Measurements from ENCODE around the gene GSC2. TPM values are rescaled to one million over a fixed set of nuclear protein-coding genes. Genes with fewer than 3 reads are reported as not detected.

Gene GSC2
- total RNA-seq, 2 experiments from 2014 or later = not detected

GRCh38 chr22:19130959-19131684, 19.0 kb downstream of the GSC2 start, which contains the start of gene TSSK2:
Gene TSSK2, plus strand, starts transcription at chr22:19131308. Its CDS starts 92 bp downstream, at chr22:19131400.
- ATAC-seq (ENCODE audit: poor library complexity) (no peak), DNase-seq (no peak)
- H3K4me3 ChIP-seq (ENCODE audit: low read length) = no peak within 1 kb of the TSS
- H3K36me3 ChIP-seq (ENCODE audit: insufficient read depth, low read length) = peaks cover 30% of the 10 kb centered on the region
- Mint-ChIP-seq H3K4me1 (ENCODE audit: low read depth) (no peaks in the 10 kb centered on the region), H3K4me3 (no peak within 1 kb of the TSS), H3K27ac (no peak within 1 kb of the TSS), H3K36me3 (ENCODE audit: low read depth) (peaks cover 42% of the 10 kb centered on the region), H3K27me3 (no peaks in the 10 kb centered on the region), H3K9me3 (no peaks in the 10 kb centered on the region)
- POLR2A ChIA-PET = no interaction called here
- intact Hi-C loops (cut with DNase I, micrococcal nuclease) = no loop called here
- H3K9me3 ChIP-seq (ENCODE audit: control insufficient read depth in 1 of 2, insufficient read depth in 1 of 2, low read length in 2 of 2) = no peaks in the 10 kb centered on the region
- no peaks in the 10 kb centered on the region for H3K4me1 ChIP-seq (ENCODE audit: insufficient read depth, low read length)
- no peak within 1 kb of the TSS for H3K27ac ChIP-seq (ENCODE audit: low read depth in 1 of 2, low read length in 2 of 2)
- TF ChIP-seq, protein P1, sequence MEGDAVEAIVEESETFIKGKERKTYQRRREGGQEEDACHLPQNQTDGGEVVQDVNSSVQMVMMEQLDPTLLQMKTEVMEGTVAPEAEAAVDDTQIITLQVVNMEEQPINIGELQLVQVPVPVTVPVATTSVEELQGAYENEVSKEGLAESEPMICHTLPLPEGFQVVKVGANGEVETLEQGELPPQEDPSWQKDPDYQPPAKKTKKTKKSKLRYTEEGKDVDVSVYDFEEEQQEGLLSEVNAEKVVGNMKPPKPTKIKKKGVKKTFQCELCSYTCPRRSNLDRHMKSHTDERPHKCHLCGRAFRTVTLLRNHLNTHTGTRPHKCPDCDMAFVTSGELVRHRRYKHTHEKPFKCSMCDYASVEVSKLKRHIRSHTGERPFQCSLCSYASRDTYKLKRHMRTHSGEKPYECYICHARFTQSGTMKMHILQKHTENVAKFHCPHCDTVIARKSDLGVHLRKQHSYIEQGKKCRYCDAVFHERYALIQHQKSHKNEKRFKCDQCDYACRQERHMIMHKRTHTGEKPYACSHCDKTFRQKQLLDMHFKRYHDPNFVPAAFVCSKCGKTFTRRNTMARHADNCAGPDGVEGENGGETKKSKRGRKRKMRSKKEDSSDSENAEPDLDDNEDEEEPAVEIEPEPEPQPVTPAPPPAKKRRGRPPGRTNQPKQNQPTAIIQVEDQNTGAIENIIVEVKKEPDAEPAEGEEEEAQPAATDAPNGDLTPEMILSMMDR (IDR thresholded peaks at IDR 0.05) = no peak
- H3K27me3 ChIP-seq (ENCODE audit: control insufficient read depth in 1 of 2, insufficient read depth in 2 of 2, low read length in 2 of 2) = no peaks in the 10 kb centered on the region
- CTCF ChIA-PET = interaction anchor here (1.9 kb wide), 1 partner anchor 16 kb away, joined by 5 read pairs; no protein-coding TSS in a partner anchor

- no peaks in the 10 kb centered on the region for H3K4me1 Mint-ChIP-seq (ENCODE audit: low read depth)
- H3K36me3 ChIP-seq (ENCODE audit: insufficient read depth, low read length) = peaks cover 21% of the 10 kb centered on the region
- no peak overlapping the region for H3K27ac Mint-ChIP-seq
- TF ChIP-seq, protein P1 (IDR thresholded peaks at IDR 0.05) = no peak
- ChIA-PET CTCF (interaction anchor here (0.5 to 1.9 kb wide), 2 partner anchors 14 to 601 kb away, joined by 3 to 5 read pairs; no protein-coding TSS in a partner anchor), POLR2A (interaction anchor here (1.8 kb wide), 1 partner anchor 15 kb away, joined by 7 read pairs; the partner anchor contains the start of gene ESS2)
- H3K4me3 Mint-ChIP-seq = no peak overlapping the region
- no peak overlapping the region for H3K27ac ChIP-seq (ENCODE audit: low read depth in 1 of 2, low read length in 2 of 2)
- ATAC-seq (ENCODE audit: poor library complexity) (no peak), DNase-seq (no peak)
- intact Hi-C loops (cut with DNase I, micrococcal nuclease) = no loop called here
- H3K27me3 ChIP-seq (ENCODE audit: control insufficient read depth in 1 of 2, insufficient read depth in 2 of 2, low read length in 2 of 2) = no peaks in the 10 kb centered on the region
- H3K27me3 Mint-ChIP-seq = no peaks in the 10 kb centered on the region
- H3K9me3 ChIP-seq (ENCODE audit: control insufficient read depth in 1 of 2, insufficient read depth in 1 of 2, low read length in 2 of 2) = no peaks in the 10 kb centered on the region
- no peaks in the 10 kb centered on the region for H3K9me3 Mint-ChIP-seq
- H3K36me3 Mint-ChIP-seq (ENCODE audit: low read depth) = peaks cover 32% of the 10 kb centered on the region
- H3K4me1 ChIP-seq (ENCODE audit: insufficient read depth, low read length) = no peaks in the 10 kb centered on the region
- no peak overlapping the region for H3K4me3 ChIP-seq (ENCODE audit: low read length)
Measured at GRCh38 chr22:19129871-19130270, 20.2 kb downstream of the GSC2 start.

- no peaks in the 10 kb centered on the region for H3K27me3 ChIP-seq (ENCODE audit: control insufficient read depth in 1 of 2, insufficient read depth in 2 of 2, low read length in 2 of 2)
- CTCF ChIA-PET = interaction anchor here (0.5 kb wide), 1 partner anchor 601 kb away, joined by 3 read pairs; no protein-coding TSS in a partner anchor
- no peaks in the 10 kb centered on the region for H3K4me1 ChIP-seq (ENCODE audit: insufficient read depth, low read length)
- Mint-ChIP-seq H3K36me3 (ENCODE audit: low read depth) (peaks cover 26% of the 10 kb centered on the region), H3K27me3 (no peaks in the 10 kb centered on the region), H3K9me3 (no peaks in the 10 kb centered on the region), H3K4me3 (no peak overlapping the region), H3K27ac (no peak overlapping the region), H3K4me1 (ENCODE audit: low read depth) (no peaks in the 10 kb centered on the region)
- no peak for ATAC-seq (ENCODE audit: poor library complexity)
- TF ChIP-seq, protein P1 (IDR thresholded peaks at IDR 0.05) = no peak
- no peak for DNase-seq
- peaks cover 13% of the 10 kb centered on the region for H3K36me3 ChIP-seq (ENCODE audit: insufficient read depth, low read length)
- H3K27ac ChIP-seq (ENCODE audit: low read depth in 1 of 2, low read length in 2 of 2) = no peak overlapping the region
- intact Hi-C loops (cut with DNase I, micrococcal nuclease) = no loop called here
- H3K9me3 ChIP-seq (ENCODE audit: control insufficient read depth in 1 of 2, insufficient read depth in 1 of 2, low read length in 2 of 2) = no peaks in the 10 kb centered on the region
- H3K4me3 ChIP-seq (ENCODE audit: low read length) = no peak overlapping the region
- POLR2A ChIA-PET = interaction anchor here (1.8 kb wide), 1 partner anchor 15 kb away, joined by 7 read pairs; the partner anchor contains the start of gene ESS2
Measured at GRCh38 chr22:19128946-19129727, 21.0 kb downstream of the GSC2 start.

Measured in CD4-positive, alpha-beta T cell (primary cell).